Endothelial cell of umbilical vein (primary cell): ENCODE results near the gene KCNG2. TPM values are rescaled to one million over a fixed set of nuclear protein-coding genes. Genes with fewer than 3 reads are reported as not detected.

ENCODE experiments used
- BruUV-seq: library from RNA; stranded (reverse); fragments of 400-500 nt; replicated peaks from 2 replicates; lab custom pipeline; 2021; lab: Mats Ljungman, UMichigan
- CTCF ChIA-PET: fragments of 300-600, 350-600 bp; sonication (Branson Sonifier 250); formaldehyde crosslinking; loops from one replicate; lab custom pipeline; 2021; ENCODE audit warnings: antibody characterized with exemption, inconsistent platforms; lab: Charles Lee
- POLR2A ChIA-PET: fragments of 300-600, 350-600 bp; sonication (Branson Sonifier 250); formaldehyde crosslinking; loops from one replicate; lab custom pipeline; 2021; ENCODE audit warnings: antibody characterized with exemption, inconsistent platforms; lab: Charles Lee
- DNase-seq: peaks from one replicate; pipeline ENCODE4 v3.0.0-alpha.2; 2011; ENCODE audit warnings: low read depth, low spot score
- FAIRE-seq: peaks from 2 replicates; lab custom pipeline; 2011; peaks lifted over from hg19 to GRCh38; lab: Jason Lieb, UNC
- H2AFZ ChIP-seq: 2 replicates; pipeline ENCODE4 v1.6.0; 2012; ENCODE audit warnings: low read depth, low read length, control low read depth, inconsistent platforms
- H3K27ac ChIP-seq: 2 replicates; pipeline ENCODE4 v1.5.1; 2011; ENCODE audit warnings: low read depth, mild to moderate bottlenecking, control low read depth, low read length, moderate library complexity; ENCODE audit not compliant: insufficient read depth
- H3K27me3 ChIP-seq, 2 experiments: 2 replicates each; pipeline versions ENCODE4 v1.6.0 to v1.6.1; 2011; ENCODE audit warnings: low read length in 2 of 2, mixed read lengths in 1 of 2; ENCODE audit not compliant: control insufficient read depth in 2 of 2, insufficient read depth in 2 of 2
- H3K36me3 ChIP-seq, 2 experiments: 2 replicates in 1 of 2; 3 replicates in 1 of 2; pipeline ENCODE4 v1.5.1; 2011; ENCODE audit warnings: low read length in 2 of 2, mild to moderate bottlenecking in 1 of 2, moderate library complexity in 1 of 2; ENCODE audit not compliant: control insufficient read depth in 2 of 2, insufficient read depth in 2 of 2; ENCODE audit errors: extremely low read depth in 1 of 2
- H3K4me1 ChIP-seq: 3 replicates; pipeline ENCODE4 v1.5.1; 2011; ENCODE audit warnings: mild to moderate bottlenecking, low read length; ENCODE audit not compliant: control insufficient read depth, insufficient read depth; ENCODE audit errors: extremely low read depth
- H3K4me2 ChIP-seq: 2 replicates; pipeline ENCODE4 v1.6.1; 2011; ENCODE audit warnings: low read length, control low read depth, mixed read lengths; ENCODE audit not compliant: insufficient read depth
- H3K4me3 ChIP-seq, 3 experiments: fragments of 200-600 bp in 1 of 3; sonication (generic), shearing (Covaris generic) in 1 of 3; replicated peaks in 1 of 3; 2 replicates each; pipeline ENCODE4 v1.5.1; 2011 to 2016; ENCODE audit warnings: control low read depth in 3 of 3, low read length in 3 of 3, mild to moderate bottlenecking in 2 of 3, inconsistent platforms in 1 of 3, low read depth in 1 of 3, moderate library complexity in 1 of 3; ENCODE audit not compliant: insufficient read depth in 1 of 3
- H3K79me2 ChIP-seq: 2 replicates; pipeline ENCODE4 v1.6.0; 2012; ENCODE audit warnings: low read length, inconsistent platforms; ENCODE audit not compliant: control insufficient read depth, insufficient read depth
- H3K9ac ChIP-seq: replicated peaks from 2 replicates; pipeline ENCODE3; 2011; ENCODE audit warnings: low read length, control low read depth; ENCODE audit not compliant: insufficient read depth; ENCODE audit errors: extremely low read depth
- H3K9me1 ChIP-seq: replicated peaks from 3 replicates; pipeline ENCODE4 v1.6.0; 2011; ENCODE audit warnings: mild to moderate bottlenecking, low read length; ENCODE audit not compliant: control insufficient read depth, insufficient read depth; ENCODE audit errors: extremely low read depth
- H3K9me3 ChIP-seq: replicated peaks from 2 replicates; pipeline ENCODE4 v1.5.1; 2012; ENCODE audit warnings: low read length, inconsistent platforms; ENCODE audit not compliant: control insufficient read depth, insufficient read depth
- H4K20me1 ChIP-seq: replicated peaks from 2 replicates; pipeline ENCODE3; 2011; ENCODE audit warnings: mild to moderate bottlenecking, low read length; ENCODE audit not compliant: control insufficient read depth, insufficient read depth; ENCODE audit errors: extremely low read depth
- CTCF ChIP-seq, 2 donors: IDR thresholded peaks; 1 replicate in 1 of 2; 2 replicates in 1 of 2; pipeline ENCODE4 v1.5.1; 2011; ENCODE audit warnings: low read length in 2 of 2, mild to moderate bottlenecking in 2 of 2, moderate library complexity in 2 of 2, control low read depth in 1 of 2, inconsistent platforms in 1 of 2, low read depth in 1 of 2; ENCODE audit not compliant: insufficient read depth in 1 of 2; ENCODE audit errors: extremely low read depth in 1 of 2
- EZH2 ChIP-seq: IDR thresholded peaks from 2 replicates; pipeline ENCODE4 v1.6.1; 2012; ENCODE audit warnings: borderline replicate concordance, low read depth, mild to moderate bottlenecking, moderate library complexity, low read length, inconsistent platforms; ENCODE audit not compliant: severe bottlenecking
- FOS ChIP-seq: IDR thresholded peaks from 2 replicates; pipeline ENCODE4 v1.6.1; 2011; ENCODE audit warnings: mild to moderate bottlenecking, low read length, moderate library complexity, borderline replicate concordance; ENCODE audit not compliant: insufficient read depth
- GATA2 ChIP-seq: IDR thresholded peaks from 2 replicates; pipeline ENCODE4 v1.7.0; 2011; ENCODE audit warnings: low read depth, mild to moderate bottlenecking, moderate library complexity, mixed read lengths, low read length; ENCODE audit not compliant: insufficient read length, insufficient read depth
- JUN ChIP-seq: IDR thresholded peaks from 2 replicates; pipeline ENCODE4 v1.6.1; 2011; ENCODE audit warnings: borderline replicate concordance, low read depth; ENCODE audit not compliant: insufficient read length, insufficient read depth
- MAX ChIP-seq: IDR thresholded peaks from 2 replicates; pipeline ENCODE4 v1.6.1; 2011; ENCODE audit not compliant: insufficient read depth, insufficient read length
- MYC ChIP-seq: IDR thresholded peaks from one replicate; pipeline ENCODE4 v1.6.1; 2011; ENCODE audit warnings: mild to moderate bottlenecking, low read depth, low read length
- POLR2A ChIP-seq: IDR thresholded peaks from 2 replicates; pipeline ENCODE4 v1.6.1; 2012; ENCODE audit warnings: low read depth, mild to moderate bottlenecking, control low read depth, low read length
- POLR2AphosphoS5 ChIP-seq: IDR thresholded peaks from 2 replicates; pipeline ENCODE4 v1.6.1; 2012; ENCODE audit warnings: low read depth, mild to moderate bottlenecking, control low read depth, low read length, moderate library complexity; ENCODE audit not compliant: insufficient read depth
- dilution Hi-C: fragments of 300-500 bp; cut with MboI; formaldehyde crosslinking; loops from one replicate; pipeline ENCODE4 v1.15.0; 2019; ENCODE audit warnings: low sequenced_read_pairs; ENCODE audit not compliant: extremely low pct_ligation_motif_present
- intact Hi-C: fragments of 100-400 bp; cut with micrococcal nuclease; formaldehyde crosslinking; loops from one replicate; pipeline ENCODE4 v1.10.0; 2022
- polyA plus RNA-seq, 4 experiments: library from polyadenylated mRNA; depleted of rRNA in 3 of 4; stranded (reverse) in 3 of 4; unstranded in 1 of 4; fragments of >200 nt; gene quantifications; 2 replicates each; pipeline versions ENCODE4 v1.2.1 to v1.2.3, GENCODE V29; 2011 to 2012; ENCODE audit warnings: missing spikeins in 1 of 4
- total RNA-seq: library from RNA; stranded (reverse); gene quantifications from 2 replicates; pipeline ENCODE4 v1.2.3, GENCODE V29; 2021

Gene KCNG2
- total and polyA plus RNA-seq, 2 donors (not counting 3 experiments of a cell fraction or from before 2014, with no cell fraction given), result not detected

DNA sequence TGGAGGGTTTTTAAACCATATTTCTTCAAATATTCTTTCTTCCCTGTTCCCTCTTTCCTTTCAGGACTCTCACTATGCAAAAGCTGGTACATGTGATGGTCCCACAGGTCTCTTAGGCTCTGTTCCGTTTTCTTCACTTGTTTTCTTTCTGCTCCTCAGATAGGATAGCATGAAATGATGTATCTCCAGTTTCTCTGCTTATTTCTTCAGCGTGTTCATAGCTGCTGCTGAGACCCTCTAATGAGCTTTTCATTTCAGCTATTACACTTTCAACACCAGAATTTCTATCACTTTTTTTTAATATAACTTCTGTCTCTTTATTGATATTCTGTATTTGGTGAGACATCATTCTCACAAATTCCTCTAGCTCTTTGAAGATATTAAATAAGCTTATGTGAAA lies 63.9 kb downstream of the KCNG2 start:
- no peak for FAIRE-seq
- intact Hi-C loops, result no loop called here
- no peak overlapping the region for H3K4me2 ChIP-seq

DNA sequence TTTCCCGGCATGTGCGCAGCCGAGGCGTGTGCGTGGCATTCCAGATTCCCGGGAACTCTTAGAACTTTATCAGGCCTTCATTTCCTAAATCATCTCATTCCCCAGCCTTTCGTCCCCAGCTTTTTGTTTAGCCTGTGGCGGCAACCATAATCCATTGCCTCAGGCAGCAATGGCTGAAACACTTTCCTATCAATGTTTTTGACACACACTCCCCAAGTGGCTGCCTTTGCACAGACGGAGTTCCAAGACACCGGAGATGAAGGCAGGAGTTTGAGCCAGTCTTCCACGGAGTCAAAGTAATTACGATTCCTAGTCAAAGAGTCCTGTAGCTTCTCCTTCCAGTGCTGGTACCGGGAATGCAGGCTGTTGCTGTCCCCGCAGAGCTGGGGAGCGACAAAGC lies 64.8 kb downstream of the KCNG2 start:
- TF ChIP-seq POLR2AphosphoS5 (no peak), FOS (no peak), CTCF (IDR thresholded peaks at IDR 0.05; ENCODE audit: extremely low read depth in 1 of 2, insufficient read depth in 1 of 2, low read depth in 1 of 2, low read length in 2 of 2) (no peak), GATA2 (no peak), EZH2 (no peak), POLR2A (no peak)
- no peak for FAIRE-seq

More for the DNA sequence above, 63.9 kb downstream of the KCNG2 start:
- Histone ChIP-seq H3K79me2 (no peaks in the 10 kb centered on the region), H3K27me3 (no peaks in the 10 kb centered on the region), H3K4me3 (no peak overlapping the region), H3K9me3 (no peaks in the 10 kb centered on the region), H3K27ac (no peak overlapping the region), H3K9me1 (no peaks in the 10 kb centered on the region), H2AFZ (no peak overlapping the region), H3K36me3 (no peaks in the 10 kb centered on the region), H3K4me1 (no peaks in the 10 kb centered on the region), H3K9ac (no peak overlapping the region), H4K20me1 (no peaks in the 10 kb centered on the region)
- CTCF ChIA-PET, result interaction anchor here (0.6 kb wide), 1 partner anchor 486 kb away, joined by 3 read pairs; no protein-coding TSS in a partner anchor
- no peak for DNase-seq
- dilution Hi-C loops, result no loop called here
- POLR2A ChIA-PET, result no interaction called here
- TF ChIP-seq FOS (no peak), MAX (no peak), POLR2A (no peak), JUN (no peak), GATA2 (no peak), EZH2 (no peak), POLR2AphosphoS5 (no peak), MYC (no peak)
- BruUV-seq, result no TSS peak

More for the DNA sequence above, 64.8 kb downstream of the KCNG2 start:
- Histone ChIP-seq H3K9me3 (no peaks in the 10 kb centered on the region), H3K36me3 (no peaks in the 10 kb centered on the region), H4K20me1 (no peaks in the 10 kb centered on the region), H2AFZ (no peak overlapping the region), H3K4me1 (no peaks in the 10 kb centered on the region), H3K79me2 (no peaks in the 10 kb centered on the region), H3K4me2 (no peak overlapping the region), H3K9ac (no peak overlapping the region), H3K27me3 (no peaks in the 10 kb centered on the region), H3K9me1 (no peaks in the 10 kb centered on the region), H3K4me3 (no peak overlapping the region), H3K27ac (no peak overlapping the region)
- POLR2A ChIA-PET, result no interaction called here
- intact Hi-C loops, result no loop called here
- BruUV-seq, result no TSS peak
- dilution Hi-C loops, result no loop called here
- no peak for DNase-seq
- CTCF ChIA-PET, result no interaction called here
